Endodermal cell (in vitro differentiated cells): ENCODE measurements around the gene EPG5. TPM values are rescaled to one million over a fixed set of nuclear protein-coding genes. Genes with fewer than 3 reads are reported as not detected.

Source experiments
- DNase-seq: peaks from one replicate; pipeline ENCODE4 v3.0.0-alpha.2; 2017
- H3K27ac ChIP-seq: 2 replicates; pipeline ENCODE4 v1.5.1; 2013; ENCODE audit warnings: mild to moderate bottlenecking, low read depth, low read length, moderate library complexity
- H3K27me3 ChIP-seq: 2 replicates; pipeline ENCODE4 v1.6.1; 2013; ENCODE audit warnings: mild to moderate bottlenecking, low read length, moderate library complexity; ENCODE audit not compliant: insufficient read depth, control insufficient read depth, poor library complexity, severe bottlenecking
- H3K36me3 ChIP-seq: 2 replicates; pipeline ENCODE4 v1.7.0; 2013; ENCODE audit warnings: mild to moderate bottlenecking, low read length, moderate library complexity; ENCODE audit not compliant: control insufficient read depth, insufficient read depth
- H3K4me1 ChIP-seq: one replicate; pipeline ENCODE4 v1.7.0; 2013; ENCODE audit warnings: low read length; ENCODE audit not compliant: control insufficient read depth, insufficient read depth
- H3K4me3 ChIP-seq: 2 replicates; pipeline ENCODE4 v1.5.1; 2013; ENCODE audit warnings: mild to moderate bottlenecking, low read length, moderate library complexity
- H3K9ac ChIP-seq: 2 replicates; pipeline ENCODE4 v1.6.1; 2013; ENCODE audit warnings: mild to moderate bottlenecking, low read length, moderate library complexity; ENCODE audit not compliant: poor library complexity, severe bottlenecking; ENCODE audit errors: extremely low read depth
- H3K9me3 ChIP-seq: 2 replicates; pipeline ENCODE4 v1.6.1; 2013; ENCODE audit warnings: mild to moderate bottlenecking, low read length, moderate library complexity; ENCODE audit not compliant: control insufficient read depth
- H3K27ac Mint-ChIP-seq: 2 replicates; pipeline ENCODE4 v1.8.0; 2020; ENCODE audit warnings: mixed read lengths
- H3K27me3 Mint-ChIP-seq: 2 replicates; pipeline ENCODE4 v1.8.0; 2021; ENCODE audit warnings: mild to moderate bottlenecking, mixed read lengths; ENCODE audit not compliant: insufficient read depth
- H3K36me3 Mint-ChIP-seq: 2 replicates; pipeline ENCODE4 v1.8.0; 2020; ENCODE audit warnings: low read depth, mixed read lengths
- H3K4me1 Mint-ChIP-seq: 2 replicates; pipeline ENCODE4 v1.8.0; 2020; ENCODE audit warnings: mixed read lengths
- H3K4me3 Mint-ChIP-seq: 2 replicates; pipeline ENCODE4 v1.8.0; 2020; ENCODE audit warnings: mild to moderate bottlenecking, moderate library complexity, mixed read lengths
- H3K9me3 Mint-ChIP-seq: 2 replicates; pipeline ENCODE4 v1.8.0; 2020; ENCODE audit warnings: mild to moderate bottlenecking, mixed read lengths
- CTCF ChIP-seq: fragments of 200-600 bp; sonication (generic); conservative IDR thresholded peaks from 2 replicates; pipeline ENCODE4 v1.5.0; 2021; ENCODE audit warnings: antibody characterized with exemption, mild to moderate bottlenecking
- WGBS, 2 experiments: methylation state at CpG; one replicate each; pipeline versions ENCODE4 v1.1.5 to v1.1.7; 2013; ENCODE audit warnings: missing lambda C conversion rate in 2 of 2, mixed read lengths in 1 of 2; ENCODE audit not compliant: insufficient coverage in 1 of 2, insufficient read length in 1 of 2; 5-methylcytosine and 5-hydroxymethylcytosine counted together
- total RNA-seq, 2 donors: library from RNA; stranded (reverse); fragmentation: NEBNext Ultra II Directional in 1 of 2; extraction: Animal tissue kit (Norgen Biotek cat#: 25700) in 1 of 2; gene quantifications; 2 replicates in 1 of 2; 3 replicates in 1 of 2; pipeline ENCODE4 v1.2.1, GENCODE V29; 2021

The EPG5 gene
- total RNA-seq, 2 donors from 2014 or later, result 25.6 to 28.6 TPM

GRCh38 chr18:45930963-45931362, 36.2 kb downstream of the EPG5 start:
- Histone ChIP-seq H3K27me3 (no peaks in the 10 kb centered on the region), H3K4me3 (no peak overlapping the region), H3K4me1 (no peaks in the 10 kb centered on the region), H3K9me3 (no peaks in the 10 kb centered on the region), H3K36me3 (peaks cover 60% of the 10 kb centered on the region), H3K9ac (no peak overlapping the region), H3K27ac (no peak overlapping the region)
- Mint-ChIP-seq H3K9me3 (no peaks in the 10 kb centered on the region), H3K27me3 (no peaks in the 10 kb centered on the region), H3K27ac (no peak overlapping the region), H3K36me3 (peaks cover 48% of the 10 kb centered on the region), H3K4me1 (no peaks in the 10 kb centered on the region), H3K4me3 (no peak overlapping the region)
- DNase-seq, result no peak
- TF ChIP-seq CTCF, result no peak
- WGBS, 2 experiments, result 94 to 100% methylated on average over 1 to 2 of the region's 2 CpGs

- DNase-seq, result no peak
- Histone ChIP-seq H3K36me3 (peaks cover 73% of the 10 kb centered on the region), H3K9me3 (no peaks in the 10 kb centered on the region), H3K9ac (no peak overlapping the region), H3K4me3 (no peak overlapping the region), H3K27ac (no peak overlapping the region), H3K4me1 (no peaks in the 10 kb centered on the region), H3K27me3 (no peaks in the 10 kb centered on the region)
- H3K36me3 Mint-ChIP-seq, result peaks cover 53% of the 10 kb centered on the region
- WGBS, 2 experiments, result 96 to 100% methylated on average over 2 to 3 of the region's 3 CpGs
- H3K4me1 Mint-ChIP-seq, result no peaks in the 10 kb centered on the region
- no peak overlapping the region for H3K27ac Mint-ChIP-seq
- no peak overlapping the region for H3K4me3 Mint-ChIP-seq
- TF ChIP-seq CTCF, result no peak
- H3K9me3 Mint-ChIP-seq, result no peaks in the 10 kb centered on the region
- H3K27me3 Mint-ChIP-seq, result no peaks in the 10 kb centered on the region
These were observed 40.4 kb downstream of the EPG5 start for GRCh38 chr18:45926691-45927090.

- H3K4me3 ChIP-seq, result no peak overlapping the region
- no peak overlapping the region for H3K9ac ChIP-seq
- TF ChIP-seq CTCF, result no peak
- no peak for DNase-seq
- H3K9me3 ChIP-seq, result no peaks in the 10 kb centered on the region
- H3K4me1 Mint-ChIP-seq, result no peaks in the 10 kb centered on the region
- no peak overlapping the region for H3K27ac Mint-ChIP-seq
- H3K36me3 ChIP-seq, result peaks cover 71% of the 10 kb centered on the region
- no peaks in the 10 kb centered on the region for H3K4me1 ChIP-seq
- no peak overlapping the region for H3K27ac ChIP-seq
- no peaks in the 10 kb centered on the region for H3K9me3 Mint-ChIP-seq
- no peak overlapping the region for H3K4me3 Mint-ChIP-seq
- no peaks in the 10 kb centered on the region for H3K27me3 ChIP-seq
- WGBS, 2 experiments, result 100% methylated on average over 2 of the region's 3 CpGs; no CpG with 5 or more reads in 1 of the 2 experiments
- peaks cover 55% of the 10 kb centered on the region for H3K36me3 Mint-ChIP-seq
- H3K27me3 Mint-ChIP-seq, result no peaks in the 10 kb centered on the region
These were observed 41.0 kb downstream of the EPG5 start for GRCh38 chr18:45926085-45926484.
